ENCODE measurements around the gene MRPL24. TPM values are rescaled to one million over a fixed set of nuclear protein-coding genes. Genes with fewer than 3 reads are reported as not detected.
A peak's percentile ranks its signal among the peaks of the same experiment; 100 is the strongest.

MRPL24 gene
- total and polyA plus RNA-seq, 2 of the 13 experiments (the other 11 are each of a cell fraction or from before 2014, with no cell fraction given) = 38.1 to 42.9 TPM

DNA sequence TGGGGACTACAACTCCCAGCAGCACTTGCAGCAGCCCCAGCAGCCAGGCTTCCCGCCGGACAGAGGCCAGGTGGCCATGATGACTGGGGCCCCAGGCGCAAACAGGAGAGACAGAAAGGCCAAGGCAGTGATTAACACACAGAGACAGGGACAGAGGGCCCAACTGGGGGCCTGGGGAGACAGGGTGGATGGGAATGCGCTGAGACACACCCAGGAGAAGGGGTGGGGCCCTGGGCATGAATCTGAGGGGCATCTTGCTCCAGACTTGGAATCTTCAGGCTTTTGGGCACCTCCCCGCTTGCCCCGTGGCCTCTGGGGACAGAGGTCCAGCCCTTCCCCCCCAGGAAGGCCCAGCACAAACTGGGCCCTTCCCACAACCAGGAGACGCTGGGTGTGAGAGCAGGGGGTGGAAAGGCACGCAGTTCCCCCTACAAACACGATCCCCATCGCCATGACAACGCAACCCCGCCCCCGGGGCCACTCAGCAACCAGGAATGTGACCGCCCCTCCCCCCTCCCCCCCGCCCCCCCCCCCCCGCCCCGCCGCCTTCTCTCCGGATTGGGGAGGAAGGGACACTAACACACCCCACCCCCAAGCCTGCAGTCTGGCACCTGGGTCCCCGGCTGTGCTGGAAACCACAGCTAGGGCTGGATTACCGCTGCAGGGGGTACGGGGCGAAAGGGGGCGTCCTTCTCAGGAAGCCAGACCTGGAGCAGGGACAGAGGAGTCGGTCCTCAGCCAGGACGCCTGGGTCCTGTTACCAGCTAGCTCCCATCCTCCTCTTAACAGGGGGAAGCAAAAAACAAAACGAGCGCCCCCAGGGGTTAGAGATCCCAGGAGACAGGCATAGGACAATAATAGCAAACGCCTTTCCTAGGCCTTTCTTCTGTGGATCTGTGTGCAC lies 6.1 kb upstream of the MRPL24 start (continued):
- TF ChIP-seq ZBTB43 (CRISPR knock-in tag; conservative IDR thresholded peaks at IDR 0.05) = no peak
- TF ChIP-seq ESRRA (CRISPR knock-in tag; IDR thresholded peaks at IDR 0.05; ENCODE audit: low read depth) = no peak
- no peak; the same call in 1 of the 2 replicates for TF ChIP-seq E2F5 (CRISPR knock-in tag; conservative IDR thresholded peaks at IDR 0.05)
- TF ChIP-seq HMGA1 (CRISPR knock-in tag; conservative IDR thresholded peaks at IDR 0.05) = no peak
- TF ChIP-seq ATF7-NPFF (CRISPR knock-in tag; IDR thresholded peaks at IDR 0.05; ENCODE audit: low read depth) = no peak
- TF ChIP-seq, protein P1, sequence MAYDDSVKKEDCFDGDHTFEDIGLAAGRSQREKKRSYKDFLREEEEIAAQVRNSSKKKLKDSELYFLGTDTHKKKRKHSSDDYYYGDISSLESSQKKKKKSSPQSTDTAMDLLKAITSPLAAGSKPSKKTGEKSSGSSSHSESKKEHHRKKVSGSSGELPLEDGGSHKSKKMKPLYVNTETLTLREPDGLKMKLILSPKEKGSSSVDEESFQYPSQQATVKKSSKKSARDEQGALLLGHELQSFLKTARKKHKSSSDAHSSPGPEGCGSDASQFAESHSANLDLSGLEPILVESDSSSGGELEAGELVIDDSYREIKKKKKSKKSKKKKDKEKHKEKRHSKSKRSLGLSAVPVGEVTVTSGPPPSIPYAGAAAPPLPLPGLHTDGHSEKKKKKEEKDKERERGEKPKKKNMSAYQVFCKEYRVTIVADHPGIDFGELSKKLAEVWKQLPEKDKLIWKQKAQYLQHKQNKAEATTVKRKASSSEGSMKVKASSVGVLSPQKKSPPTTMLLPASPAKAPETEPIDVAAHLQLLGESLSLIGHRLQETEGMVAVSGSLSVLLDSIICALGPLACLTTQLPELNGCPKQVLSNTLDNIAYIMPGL (CRISPR knock-in tag; IDR thresholded peaks at IDR 0.05; ENCODE audit: borderline replicate concordance in 1 of 2, low read depth in 1 of 2) = 0 out of 4 replicates have a peak, but pooled peaks of 1 of the 2 experiments have one; percentile 7
- no peak for TF ChIP-seq NFIB (CRISPR knock-in tag; IDR thresholded peaks at IDR 0.05; ENCODE audit: borderline replicate concordance)
- peak; percentile 83 for TF ChIP-seq AGO2 (optimal IDR thresholded peaks at IDR 0.05; ENCODE audit: low read depth, low read length)
- TF ChIP-seq, protein P2, sequence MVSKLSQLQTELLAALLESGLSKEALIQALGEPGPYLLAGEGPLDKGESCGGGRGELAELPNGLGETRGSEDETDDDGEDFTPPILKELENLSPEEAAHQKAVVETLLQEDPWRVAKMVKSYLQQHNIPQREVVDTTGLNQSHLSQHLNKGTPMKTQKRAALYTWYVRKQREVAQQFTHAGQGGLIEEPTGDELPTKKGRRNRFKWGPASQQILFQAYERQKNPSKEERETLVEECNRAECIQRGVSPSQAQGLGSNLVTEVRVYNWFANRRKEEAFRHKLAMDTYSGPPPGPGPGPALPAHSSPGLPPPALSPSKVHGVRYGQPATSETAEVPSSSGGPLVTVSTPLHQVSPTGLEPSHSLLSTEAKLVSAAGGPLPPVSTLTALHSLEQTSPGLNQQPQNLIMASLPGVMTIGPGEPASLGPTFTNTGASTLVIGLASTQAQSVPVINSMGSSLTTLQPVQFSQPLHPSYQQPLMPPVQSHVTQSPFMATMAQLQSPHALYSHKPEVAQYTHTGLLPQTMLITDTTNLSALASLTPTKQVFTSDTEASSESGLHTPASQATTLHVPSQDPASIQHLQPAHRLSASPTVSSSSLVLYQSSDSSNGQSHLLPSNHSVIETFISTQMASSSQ (IDR thresholded peaks at IDR 0.05; ENCODE audit: low read depth) = no peak
- TF ChIP-seq, protein P2 (CRISPR knock-in tag; IDR thresholded peaks at IDR 0.05; ENCODE audit: borderline replicate concordance) = no peak
- TF ChIP-seq ZBTB4 (CRISPR knock-in tag; IDR thresholded peaks at IDR 0.05; ENCODE audit: borderline replicate concordance) = no peak
- no peak for TF ChIP-seq RFX5 (IDR thresholded peaks at IDR 0.05; ENCODE audit: low read depth, low read length)
- TF ChIP-seq ZSCAN31 (CRISPR knock-in tag; IDR thresholded peaks at IDR 0.05; ENCODE audit: low read depth) = no peak
- no peak for TF ChIP-seq SMYD3 (CRISPR knock-in tag; IDR thresholded peaks at IDR 0.05)
- no peak for TF ChIP-seq SMAD1 (CRISPR knock-in tag; IDR thresholded peaks at IDR 0.05; ENCODE audit: borderline replicate concordance, low read depth)

Data from HepG2 (cell line).